OCI-LY3 (cell line): ENCODE results near the gene OARD1.

Experiments
- EZH2phosphoT487 ChIP-seq: fragments of 200-600 bp; shearing (Covaris generic); IDR thresholded peaks from 2 replicates; pipeline ENCODE4 v1.6.1; 2018; ENCODE audit warnings: antibody characterized with exemption, mixed run types, low read depth
- TF ChIP-seq, protein P1 (sequence below): fragments of 200-600, 300-600 bp; sonication (generic); IDR thresholded peaks from 2 replicates; pipeline ENCODE4 v1.5.1; 2014; ENCODE audit warnings: antibody characterized with exemption, low read length, low read depth

GRCh38 chr6:41050536-41050935 lies 21.6 kb downstream of the OARD1 start:
- TF ChIP-seq, protein P1, sequence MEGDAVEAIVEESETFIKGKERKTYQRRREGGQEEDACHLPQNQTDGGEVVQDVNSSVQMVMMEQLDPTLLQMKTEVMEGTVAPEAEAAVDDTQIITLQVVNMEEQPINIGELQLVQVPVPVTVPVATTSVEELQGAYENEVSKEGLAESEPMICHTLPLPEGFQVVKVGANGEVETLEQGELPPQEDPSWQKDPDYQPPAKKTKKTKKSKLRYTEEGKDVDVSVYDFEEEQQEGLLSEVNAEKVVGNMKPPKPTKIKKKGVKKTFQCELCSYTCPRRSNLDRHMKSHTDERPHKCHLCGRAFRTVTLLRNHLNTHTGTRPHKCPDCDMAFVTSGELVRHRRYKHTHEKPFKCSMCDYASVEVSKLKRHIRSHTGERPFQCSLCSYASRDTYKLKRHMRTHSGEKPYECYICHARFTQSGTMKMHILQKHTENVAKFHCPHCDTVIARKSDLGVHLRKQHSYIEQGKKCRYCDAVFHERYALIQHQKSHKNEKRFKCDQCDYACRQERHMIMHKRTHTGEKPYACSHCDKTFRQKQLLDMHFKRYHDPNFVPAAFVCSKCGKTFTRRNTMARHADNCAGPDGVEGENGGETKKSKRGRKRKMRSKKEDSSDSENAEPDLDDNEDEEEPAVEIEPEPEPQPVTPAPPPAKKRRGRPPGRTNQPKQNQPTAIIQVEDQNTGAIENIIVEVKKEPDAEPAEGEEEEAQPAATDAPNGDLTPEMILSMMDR = no peak
- TF ChIP-seq EZH2phosphoT487 = no peak
